Measurements from ENCODE around the gene DAGLA.

DAGLA gene

DNA sequence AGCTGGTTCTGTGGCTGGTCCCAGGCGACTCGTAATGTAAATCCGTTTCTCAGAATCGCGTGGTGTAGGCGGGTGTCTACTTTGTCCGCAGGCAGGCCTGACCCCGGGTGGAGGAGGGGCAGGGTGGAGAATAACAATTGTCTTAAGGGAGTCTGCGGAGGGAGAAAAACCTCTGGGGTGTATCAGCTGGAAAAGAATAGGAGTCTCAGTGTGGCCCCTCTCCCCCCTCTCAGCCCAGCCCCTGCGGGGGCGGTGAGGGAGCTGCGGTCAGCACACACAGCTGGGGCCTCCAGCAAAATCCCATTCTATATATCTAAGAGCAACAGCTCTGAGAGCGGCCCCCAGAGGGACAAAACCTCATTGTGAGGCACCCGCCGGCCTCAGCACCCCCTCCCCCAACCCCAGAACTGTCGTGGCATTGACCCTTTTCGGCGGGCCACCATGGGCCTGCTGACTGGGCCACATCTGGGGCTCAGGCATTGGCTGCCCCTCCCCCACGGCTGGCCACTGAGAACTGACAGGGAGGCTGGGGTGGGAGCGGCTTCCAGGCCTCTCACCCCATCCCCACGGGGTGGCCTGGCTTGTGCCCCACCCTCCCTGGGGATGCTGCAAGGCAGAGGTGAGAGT is 69.5 kb downstream of the DAGLA start:
- DNase-seq, result no peak

DNA sequence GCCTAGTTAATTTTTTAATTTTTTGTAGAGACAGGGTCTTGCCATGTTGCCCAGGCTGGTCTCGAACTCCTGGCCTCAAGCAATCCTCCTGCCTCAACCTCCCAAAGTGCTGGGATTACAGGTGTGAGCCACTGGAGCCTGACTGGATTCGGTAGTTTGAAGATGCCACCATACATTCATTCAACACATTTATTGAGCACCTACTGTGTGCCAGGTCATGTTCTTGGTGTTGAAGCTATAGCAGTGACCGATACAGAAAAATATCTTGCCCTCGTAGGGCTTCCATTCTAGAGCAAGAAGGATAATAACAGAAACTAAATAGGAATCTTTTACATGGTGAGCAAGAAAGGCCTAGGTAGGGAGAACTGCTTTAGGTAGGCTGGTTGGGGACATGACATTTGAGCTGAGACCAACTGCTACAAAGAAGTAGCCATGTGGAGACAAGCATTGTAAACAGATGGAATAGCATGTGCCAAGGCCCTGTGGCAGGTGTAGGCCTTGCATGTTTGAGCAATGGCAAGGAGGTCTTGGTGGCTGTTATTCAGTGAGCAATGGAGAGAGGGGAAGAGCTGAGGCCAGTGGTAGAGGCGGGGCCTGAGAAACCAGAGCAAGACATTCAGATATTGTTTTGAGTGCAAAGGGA is 70.6 kb downstream of the DAGLA start:
- DNase-seq, result no peak

DNA sequence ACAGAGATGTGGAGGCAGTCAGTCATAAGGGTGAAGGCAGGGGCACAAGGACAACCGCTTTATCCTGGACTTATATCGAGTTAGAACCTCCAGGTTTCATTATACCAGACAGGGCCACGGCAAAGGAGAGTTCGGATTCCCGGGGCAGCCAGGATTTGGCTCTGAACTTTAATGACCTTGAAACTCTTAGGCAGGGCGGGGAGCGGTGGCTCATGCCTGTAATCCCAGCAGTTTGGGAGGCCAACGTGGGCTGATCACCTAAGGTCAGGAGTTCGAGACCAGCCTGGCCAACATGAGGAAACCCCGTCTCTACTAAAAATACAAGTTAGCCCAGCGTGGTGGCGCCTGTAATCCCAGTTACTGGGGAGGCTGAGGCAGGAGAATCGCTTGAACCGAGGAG is 71.2 kb downstream of the DAGLA start:
- no peak for DNase-seq

DNA sequence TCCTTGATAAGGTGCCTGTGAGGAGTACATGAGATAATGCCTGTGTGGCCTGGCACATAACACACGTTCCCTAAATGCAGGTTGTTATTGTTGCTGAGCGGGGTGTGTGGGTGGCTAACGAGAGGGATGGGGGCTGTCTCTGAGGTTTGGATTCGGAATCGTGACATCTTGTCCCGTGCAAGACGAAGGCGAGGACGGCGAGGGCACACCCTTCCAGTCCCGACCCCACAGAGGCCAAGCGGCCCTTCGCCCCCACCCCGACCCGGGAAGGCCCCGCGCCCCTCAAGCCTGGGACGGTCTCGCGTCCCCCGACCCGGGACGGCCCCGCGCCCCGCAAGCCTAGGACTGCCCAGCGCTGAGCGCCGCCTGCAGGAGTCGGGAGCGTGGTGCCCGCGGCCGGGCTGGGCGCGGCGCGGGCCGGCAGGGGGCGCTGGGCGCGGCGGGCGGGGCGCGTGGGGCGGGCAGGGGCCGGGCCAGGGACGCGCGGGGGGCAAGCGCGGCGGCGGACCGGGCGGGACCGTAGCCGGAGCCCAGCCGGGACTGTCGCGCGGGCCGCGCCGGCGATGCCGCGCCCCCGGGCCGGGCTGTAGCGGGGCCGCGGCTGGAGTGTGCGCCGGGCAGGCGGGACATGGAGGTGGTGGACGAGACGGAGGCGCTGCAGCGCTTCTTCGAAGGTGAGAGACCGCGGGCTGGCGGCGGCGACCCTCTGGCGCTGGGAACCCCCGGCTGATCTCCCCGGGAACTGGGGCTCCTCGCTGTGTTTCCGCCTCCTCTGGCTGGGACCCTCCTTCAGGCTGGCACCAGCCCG is 72.1 kb downstream of the DAGLA start, which contains the start of gene MYRF:
TSS of gene MYRF (plus strand) at position 520 of the 808 bp plus-strand sequence. CDS start at position 629, 109 bp downstream.
- no peak for DNase-seq

DNA sequence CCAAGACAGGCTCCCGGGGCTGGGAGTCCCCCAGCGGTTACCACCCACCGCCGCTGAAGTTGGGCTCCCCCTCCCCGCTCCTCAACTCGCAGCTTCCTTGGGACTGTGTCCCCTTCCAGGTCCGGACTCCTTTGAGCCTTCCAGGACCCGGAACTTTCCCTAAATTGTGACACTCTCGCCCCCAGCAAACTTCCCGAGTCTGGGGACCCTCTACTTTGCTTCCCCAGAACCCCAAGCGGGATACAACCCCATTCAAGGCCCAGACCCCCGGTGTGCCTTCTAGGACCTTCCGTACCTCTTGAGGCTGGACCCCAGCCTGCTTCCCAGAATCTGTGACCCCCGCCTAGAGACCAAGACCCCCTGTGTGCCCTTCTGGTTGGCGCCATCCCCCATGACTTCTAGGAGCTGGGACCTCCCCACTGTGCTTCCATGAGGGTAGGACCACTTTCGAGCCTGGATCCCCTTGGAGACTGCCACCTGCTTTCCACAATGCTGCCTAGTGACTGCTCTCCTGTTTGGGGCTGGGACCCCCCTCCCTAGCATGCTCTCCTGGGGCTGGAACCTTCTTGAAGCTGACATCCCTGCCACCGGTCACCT is 72.8 kb downstream of the DAGLA start:
- no peak for DNase-seq

DNA sequence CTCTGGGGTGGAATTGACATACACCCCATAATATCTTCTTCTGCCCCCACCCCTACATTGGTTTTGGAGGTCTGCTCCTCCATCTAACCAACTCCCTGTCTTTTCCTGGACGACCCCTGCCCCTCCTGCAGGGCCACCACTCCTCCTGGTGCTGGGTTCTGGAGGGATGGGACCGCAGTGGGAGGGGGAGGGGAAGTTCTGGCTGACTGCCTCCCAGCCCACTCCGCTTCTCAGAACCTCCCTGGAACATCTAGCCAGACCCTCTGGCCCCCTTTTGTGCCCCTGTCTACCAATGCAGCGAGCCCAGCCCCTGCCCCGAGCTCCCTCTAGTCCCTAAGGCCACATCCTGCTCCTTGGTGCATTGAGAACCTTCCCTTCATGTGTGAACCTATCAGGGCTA is 73.5 kb downstream of the DAGLA start:
- DNase-seq, result no peak

DNA sequence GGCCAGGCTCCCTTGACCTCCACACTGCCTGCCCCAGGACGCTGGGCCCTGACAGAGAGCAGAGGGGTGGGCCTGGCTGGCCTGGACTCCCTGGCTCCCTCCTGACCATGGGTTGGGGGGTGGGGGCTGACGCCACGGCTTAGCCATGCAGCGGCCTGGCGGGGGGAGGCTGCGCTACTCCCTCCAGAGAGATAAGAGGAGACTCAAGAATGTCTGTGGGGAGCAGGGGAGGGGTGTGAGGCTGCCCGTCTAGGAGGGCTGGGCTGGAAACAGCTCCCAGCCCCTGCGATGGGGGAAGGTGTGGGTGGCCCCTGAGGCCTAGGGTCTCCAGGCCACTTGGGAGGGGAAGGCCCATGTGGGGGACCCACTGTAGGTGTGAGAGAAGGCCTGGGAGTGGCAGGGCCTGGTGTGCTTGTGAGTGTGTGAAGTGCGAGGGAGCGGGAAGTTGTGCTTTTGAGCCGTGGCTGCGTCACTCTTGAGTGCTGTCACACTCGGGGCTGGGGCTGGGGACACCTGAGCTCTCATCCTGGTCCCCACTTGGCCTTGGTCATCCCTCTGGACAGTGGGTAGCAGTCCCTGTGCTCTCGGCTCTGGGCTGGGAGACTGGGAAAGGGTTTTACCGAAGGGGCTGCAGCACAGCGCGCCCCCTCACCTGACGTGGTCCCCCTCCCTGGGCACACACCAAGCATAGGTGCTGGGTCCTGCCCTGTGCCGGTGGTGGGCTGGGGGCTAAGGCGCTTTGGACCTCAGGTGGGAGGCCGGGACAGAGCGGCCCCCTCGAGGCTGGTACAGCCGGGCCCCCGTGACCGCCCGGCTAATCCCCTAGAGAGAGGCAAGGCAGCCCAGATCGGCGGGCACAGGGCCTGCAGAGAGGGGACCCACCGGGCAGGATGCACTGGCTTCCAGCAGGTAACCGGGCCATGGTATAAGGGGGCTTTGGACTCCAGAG is 74.6 kb downstream of the DAGLA start:
- DNase-seq, result no peak

DNA sequence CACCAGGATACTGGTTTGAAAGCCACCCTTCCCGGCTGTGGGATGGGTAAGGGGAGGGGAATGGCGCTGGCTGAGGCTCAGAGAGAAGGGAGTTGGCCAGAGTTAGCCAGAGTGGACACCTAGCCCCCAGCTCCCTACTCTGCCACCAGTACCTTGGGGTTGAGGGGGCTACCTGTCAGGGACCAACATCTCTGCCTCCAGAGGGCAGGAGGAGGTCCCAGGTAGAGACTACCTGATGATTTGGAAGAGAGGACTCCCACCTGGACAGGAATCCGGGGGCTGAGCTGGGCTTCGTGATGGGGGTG is 75.9 kb downstream of the DAGLA start:
- DNase-seq, result no peak

DNA sequence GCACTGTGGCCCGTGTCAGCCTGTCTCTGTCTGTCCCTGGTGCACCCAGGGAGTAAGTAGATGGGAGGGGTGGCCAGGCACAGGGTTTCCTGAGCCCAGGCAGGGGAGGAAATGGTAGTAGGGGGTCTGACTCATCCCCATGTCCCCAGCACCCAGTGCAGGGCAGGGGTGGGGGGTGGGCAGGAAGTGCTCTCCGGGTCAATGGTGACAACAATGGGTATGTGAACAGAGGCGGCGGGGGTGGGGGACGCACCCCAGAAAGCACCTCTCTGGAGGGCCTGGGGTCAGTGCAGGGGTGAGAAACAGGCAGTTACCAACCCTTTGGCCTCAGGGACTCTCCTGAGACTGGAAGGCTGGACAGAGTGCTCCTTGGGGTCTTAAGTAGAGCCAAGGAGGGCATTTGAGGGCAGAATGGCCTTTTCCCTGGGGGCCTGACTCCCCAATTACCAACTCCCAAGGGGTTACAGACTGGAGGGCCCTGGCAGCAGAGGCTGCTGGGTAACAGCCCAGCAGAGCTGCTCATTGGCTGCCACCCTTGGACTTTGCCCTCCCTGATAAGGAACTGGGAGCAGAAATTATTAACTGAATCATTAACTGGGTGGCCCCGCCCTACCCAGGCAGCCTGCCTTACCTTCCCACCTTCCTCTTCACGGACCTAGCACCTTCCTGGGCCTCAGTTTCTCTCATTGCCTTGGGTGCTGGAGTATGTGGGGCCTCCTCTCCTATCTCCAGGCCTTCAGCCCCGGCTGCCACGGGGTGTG is 76.4 kb downstream of the DAGLA start:
- peak; percentile 13 for DNase-seq

DNA sequence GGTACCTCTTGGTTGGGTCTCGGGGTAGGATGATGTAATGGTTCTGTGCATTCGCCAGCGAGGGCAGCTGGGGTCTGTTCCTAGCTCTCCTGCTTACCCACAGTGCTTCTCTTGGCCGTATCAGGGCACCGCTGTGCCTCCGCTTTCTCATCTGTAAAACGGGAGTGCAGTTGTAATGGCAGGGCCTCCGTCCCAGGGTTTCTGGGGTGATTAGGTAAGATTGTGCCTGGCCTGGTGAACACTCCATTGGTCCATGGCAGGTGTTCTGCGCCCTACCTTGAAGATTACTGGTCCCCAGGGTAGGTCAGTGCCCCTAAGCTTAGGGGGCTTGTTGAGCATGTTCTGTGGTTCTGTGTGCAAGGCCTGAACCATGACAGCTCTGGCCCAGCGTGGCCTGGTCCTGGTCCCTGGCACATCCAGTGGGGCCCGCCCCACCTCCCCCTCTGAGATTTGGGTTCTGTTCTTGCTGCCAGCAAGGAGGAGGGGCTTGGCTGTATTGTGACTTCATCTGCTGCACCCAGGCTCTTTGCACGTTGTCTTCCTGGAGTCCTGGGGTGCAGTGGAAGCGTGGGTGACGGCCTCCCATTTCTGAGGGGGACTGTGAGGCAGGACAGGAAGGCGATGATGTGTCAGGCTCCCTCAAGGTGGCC is 77.1 kb downstream of the DAGLA start:
- no peak for DNase-seq

DNA sequence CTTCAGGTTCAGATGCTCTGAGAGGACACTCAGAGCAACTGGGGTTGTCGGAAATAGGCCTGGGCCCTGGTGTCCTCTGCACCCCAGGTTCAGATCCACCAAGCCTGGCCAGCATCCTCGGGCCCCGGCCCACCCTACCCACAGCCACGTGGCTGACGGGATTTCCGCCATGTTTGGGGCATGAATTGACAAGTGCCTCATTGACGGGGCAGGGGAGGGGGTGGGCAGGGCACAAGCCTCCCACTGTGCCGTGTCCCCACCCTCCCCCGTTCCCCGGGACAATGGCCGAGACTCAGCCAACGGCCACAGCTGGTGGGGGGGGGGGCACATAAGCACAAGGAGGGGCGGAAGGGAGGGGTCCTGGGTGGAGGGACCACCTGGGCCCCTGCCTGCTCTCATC is 80.8 kb downstream of the DAGLA start:
- no peak for DNase-seq

DNA sequence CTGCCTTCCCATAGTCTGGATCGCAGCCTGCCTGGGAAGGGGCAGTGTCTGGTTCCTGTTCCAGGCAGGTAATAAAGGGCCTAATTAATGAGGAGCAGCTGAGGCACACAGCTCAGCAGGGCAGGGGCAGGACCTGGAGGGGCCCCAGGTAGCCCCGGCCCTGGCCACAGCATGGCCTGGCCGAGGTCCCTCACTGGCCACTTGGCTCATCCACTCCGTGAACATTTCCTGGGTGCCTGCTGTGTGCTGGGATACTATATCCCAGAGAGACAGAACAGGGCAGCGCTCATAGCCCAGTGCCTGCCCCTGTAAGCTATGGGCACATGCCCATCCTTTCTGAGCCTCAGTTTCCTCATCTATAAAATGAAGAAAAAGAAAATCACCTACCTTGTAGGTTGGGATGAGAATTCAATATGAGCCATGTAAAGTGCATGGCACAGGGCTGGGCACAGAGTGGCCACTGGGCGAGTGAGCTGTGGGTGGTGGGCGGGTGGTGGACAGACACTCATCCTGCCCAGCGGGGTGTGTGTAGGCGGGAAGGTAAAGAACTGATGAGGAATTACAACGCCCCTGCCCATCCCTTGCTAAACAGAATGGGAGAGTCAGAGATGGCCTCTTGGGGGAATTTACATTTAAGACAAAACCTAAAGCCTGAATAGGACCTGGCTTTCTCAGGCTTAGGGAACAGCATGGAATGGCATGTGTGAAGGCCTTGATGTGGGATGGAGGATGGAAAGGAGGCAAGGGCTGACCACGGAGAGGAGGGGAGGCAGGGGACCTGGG is 81.4 kb downstream of the DAGLA start:
- DNase-seq, result no peak

DNA sequence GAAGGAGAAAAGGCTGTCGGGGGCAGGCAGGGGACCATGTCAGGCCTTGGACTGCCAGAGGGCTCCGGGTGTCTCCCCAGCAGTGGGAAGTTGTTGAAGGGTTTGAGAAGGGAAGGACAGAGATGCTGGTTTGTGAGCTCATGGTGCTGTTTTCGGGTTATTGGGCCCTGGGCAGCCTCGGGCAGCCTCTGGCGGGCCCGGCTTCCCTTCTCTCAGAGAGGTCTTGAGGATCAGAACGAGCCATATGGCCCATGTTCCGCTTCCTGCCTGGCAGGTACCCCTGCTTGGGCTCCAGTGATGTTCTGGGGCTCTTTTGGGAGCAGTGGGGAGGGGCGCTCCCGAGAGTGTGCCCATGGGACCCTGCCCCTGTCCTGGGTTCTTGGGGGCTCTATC is 82.0 kb downstream of the DAGLA start:
- no peak for DNase-seq

DNA sequence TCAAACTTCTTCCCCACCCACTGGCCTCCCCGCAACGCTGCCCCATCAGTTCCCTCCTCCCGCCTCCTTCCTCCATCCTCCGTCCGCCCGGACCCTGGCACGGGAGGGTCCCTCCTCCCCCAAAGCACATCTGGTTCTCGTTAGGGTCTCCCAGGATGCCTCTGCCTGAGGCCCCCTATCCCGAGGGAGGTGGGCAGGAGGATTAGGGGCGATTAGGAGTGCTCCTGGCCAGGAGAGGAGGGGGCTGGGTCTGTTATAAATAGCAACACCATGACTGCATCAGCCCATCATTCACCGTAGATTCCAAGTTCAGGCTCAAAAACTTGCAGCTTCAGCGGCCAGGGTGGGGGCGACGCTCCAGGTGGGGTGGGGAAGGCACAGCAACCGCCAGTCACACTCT is 82.6 kb downstream of the DAGLA start:
- no peak for DNase-seq

DNA sequence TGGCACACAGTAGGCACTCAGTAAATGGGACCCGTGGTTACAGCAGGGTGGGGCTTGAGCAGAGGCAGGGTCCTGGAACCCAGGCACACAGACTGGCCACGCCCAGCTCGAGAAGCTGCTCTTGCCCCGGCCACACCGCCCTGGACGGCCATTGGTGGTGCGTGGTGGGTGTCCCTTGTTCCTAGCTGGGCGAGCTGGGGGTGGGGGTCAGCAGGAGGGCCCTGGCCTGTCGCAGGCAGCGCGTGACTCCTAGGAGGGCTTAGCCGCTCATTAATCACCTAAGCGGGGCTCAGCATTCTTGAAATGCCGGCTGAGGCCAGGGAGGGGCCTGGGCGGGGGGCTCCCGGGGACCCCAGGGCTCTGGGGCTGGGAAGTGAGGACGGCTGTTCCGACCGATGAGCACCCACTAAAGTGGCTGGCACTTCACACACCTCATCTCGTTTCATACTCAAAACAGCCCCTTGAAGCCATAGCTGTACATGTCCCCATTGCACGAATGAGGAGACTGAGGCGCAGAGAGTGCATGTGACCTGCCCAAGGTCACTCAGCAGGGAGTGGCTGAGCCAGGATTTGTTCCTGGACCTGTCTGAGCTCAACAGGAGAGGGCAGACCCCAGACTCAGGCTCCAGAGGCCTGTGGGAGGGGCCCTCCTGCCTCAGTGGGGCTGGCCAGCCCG is 83.9 kb downstream of the DAGLA start:
- no peak for DNase-seq

DNA sequence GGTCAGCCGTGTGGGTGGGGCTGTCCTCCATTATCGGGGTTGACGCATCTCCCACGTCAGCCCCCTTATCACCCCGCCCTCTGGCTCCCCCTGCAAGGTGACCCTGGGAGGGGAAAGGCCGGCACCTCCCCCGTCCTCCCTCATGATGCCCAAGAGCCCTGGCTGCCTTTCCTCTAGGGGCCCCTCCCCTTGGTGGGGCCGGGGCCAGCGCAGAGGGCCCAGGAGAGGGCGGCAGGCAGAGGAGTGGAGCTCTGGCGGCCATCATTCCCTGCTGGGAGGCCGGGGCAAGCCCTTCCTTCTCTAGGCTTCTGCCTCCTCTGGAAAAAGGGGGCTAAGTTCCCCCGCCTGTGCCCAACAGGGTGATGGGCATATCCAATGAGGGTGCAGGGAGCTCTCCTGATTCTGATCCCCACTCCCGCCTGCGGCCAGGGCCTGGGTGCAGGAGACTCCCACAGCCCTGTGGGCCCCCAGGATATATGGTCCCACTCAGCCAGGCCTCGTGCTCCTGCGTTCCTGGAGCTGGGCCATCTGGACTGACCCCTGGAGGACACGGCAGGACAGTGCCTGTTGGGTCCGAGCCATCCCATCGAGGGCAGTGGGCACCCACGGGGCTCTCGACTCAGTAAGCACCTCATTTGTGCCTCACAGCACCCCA is 84.5 kb downstream of the DAGLA start:
- DNase-seq, result no peak

DNA sequence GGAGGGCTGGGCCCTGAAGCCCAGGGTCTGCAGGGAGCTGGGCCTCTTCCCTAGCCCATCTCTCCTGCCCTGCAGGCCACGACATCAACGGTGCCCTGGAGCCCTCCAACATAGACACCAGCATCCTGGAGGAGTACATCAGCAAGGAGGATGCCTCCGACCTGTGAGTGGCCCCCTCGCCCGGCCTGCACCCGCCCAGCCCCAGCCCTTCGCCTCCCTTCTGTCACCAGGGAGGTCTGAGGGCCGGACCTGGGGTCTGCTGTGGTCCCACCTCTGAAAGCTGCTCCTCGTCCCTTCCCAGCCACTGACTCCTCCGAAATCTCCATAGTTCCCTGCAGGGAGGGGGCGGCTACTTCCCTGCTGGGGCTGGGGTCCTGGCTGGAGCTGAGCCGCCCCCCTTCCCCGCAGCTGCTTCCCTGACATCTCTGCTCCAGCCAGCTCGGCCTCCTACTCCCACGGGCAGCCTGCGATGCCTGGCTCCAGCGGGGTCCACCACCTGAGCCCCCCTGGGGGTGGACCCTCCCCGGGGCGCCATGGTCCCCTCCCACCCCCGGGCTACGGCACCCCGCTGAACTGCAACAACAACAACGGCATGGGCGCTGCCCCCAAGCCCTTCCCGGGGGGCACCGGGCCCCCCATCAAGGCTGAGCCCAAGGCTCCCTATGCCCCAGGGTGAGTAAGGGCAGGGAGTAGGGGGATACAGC is 85.5 kb downstream of the DAGLA start:
- no peak for DNase-seq

DNA sequence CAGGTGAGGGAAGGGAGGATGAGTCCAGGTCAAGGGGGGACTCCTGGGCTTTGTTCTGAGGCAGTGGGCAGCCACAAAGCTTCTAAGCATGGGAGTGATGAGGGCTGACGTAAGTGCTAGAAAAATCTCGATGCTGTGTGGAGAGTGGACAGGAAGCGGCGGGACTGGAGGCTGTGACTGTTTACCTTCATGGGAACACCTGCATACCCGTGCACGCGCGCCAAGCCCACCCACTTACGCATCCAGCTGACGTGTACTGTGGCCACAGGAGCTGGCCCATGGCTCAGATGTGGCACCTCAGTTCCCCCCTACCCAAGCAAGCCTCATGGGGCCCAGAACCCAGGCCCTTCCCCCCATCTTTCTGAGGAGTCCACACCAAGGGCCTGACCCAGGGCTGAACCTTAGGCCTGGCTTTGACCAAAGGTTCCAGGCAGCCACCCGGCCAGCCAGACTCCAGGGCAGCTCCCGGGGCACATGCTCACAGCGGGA is 86.2 kb downstream of the DAGLA start:
- DNase-seq, result no peak
